Measurements from ENCODE around the gene ABTB2.
A peak's percentile ranks its signal among the peaks of the same experiment; 100 is the strongest.

The ABTB2 gene

DNA sequence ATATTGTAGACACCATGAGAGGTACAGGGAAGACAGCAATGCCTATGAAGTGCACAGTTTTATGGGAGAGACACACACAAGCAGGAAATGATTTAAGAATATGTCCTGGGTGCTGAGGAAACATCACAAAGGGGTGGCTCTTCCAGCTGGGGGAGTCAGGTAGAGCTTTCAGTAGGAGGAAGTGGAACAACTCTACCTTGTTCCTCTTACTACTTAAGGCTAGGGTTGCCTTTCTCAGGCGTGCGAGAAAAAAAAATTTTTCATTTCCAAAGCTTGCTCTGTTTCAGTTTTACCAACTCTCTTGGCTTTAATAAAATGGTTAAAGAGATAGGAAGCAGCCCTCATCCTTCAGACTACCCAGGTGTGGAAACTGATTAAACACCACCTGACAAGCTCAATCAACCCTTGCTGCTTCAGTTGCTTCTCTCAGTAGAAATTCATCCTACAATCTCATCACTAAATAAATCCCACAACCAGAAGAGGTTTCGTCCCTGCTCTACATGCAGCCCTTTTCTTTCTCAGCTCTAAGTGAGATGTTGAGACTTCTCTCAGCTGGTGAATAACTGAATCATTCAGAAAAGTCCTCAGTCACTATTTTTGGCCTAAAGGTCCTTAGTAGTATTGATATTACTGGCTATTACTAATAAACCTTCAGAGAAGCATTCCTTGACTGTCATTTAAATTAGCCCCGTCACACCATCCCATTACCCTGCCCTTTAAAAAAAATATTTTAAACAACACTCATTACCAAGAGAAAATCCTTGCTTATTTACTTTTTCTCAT, 5.9 kb downstream of the ABTB2 start:
- no peak overlapping the region for H3K27ac ChIP-seq
- POLR2A ChIA-PET (ENCODE audit: low non-redundant PET) = no interaction called here
- TF ChIP-seq CTCF (conservative IDR thresholded peaks at IDR 0.05; ENCODE audit: low read depth) = no peak
- no peak for DNase-seq (ENCODE audit: low spot score)
- CTCF ChIA-PET = no interaction called here

DNA sequence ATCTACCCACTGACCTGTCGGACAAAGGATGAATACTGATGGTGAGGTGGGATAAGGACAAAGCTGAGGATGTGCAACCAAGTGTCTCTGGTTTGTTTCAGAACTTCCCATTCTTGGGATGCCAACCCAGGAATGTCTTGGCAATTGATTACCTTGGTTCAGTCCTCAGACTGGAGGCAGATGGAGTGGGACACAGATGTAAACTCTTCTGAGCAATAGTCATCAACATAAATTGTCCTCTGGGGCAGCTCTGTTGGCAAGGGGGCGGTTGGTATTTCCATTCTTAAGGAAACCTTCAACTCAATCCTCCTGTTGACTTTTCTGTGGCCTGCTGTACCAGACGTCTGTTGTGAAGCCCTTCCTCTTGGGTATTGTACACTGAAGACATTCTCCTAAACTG, 6.8 kb downstream of the ABTB2 start:
- ChIA-PET CTCF (no interaction called here), POLR2A (ENCODE audit: low non-redundant PET) (no interaction called here)
- no peak for TF ChIP-seq CTCF (conservative IDR thresholded peaks at IDR 0.05; ENCODE audit: low read depth)
- no peak overlapping the region for H3K27ac ChIP-seq
- no peak for DNase-seq (ENCODE audit: low spot score)

DNA sequence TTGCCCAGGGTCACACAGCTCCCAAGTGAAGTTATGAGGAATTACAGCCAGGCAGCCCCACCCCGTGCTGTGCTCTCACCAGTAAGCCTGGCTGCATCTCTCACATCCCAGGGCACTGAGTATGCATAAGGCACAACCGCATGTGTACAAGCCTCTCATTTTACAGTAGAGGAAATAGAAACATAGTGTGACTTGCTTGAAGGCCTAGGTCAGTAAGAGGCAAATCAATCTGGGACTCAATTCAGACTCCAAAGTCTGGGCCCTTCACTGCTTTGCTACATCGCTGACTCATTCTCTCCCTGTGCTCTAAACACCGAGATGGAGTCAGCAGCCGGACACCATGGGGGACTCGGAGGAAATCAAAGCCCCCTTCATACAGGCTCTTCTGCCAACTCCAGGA, 7.9 kb downstream of the ABTB2 start:
- ChIA-PET CTCF (interaction anchor here (0.6 to 0.7 kb wide), 3 partner anchors 9 to 520 kb away, joined by 3 to 4 read pairs (median 3); no protein-coding TSS in a partner anchor), POLR2A (ENCODE audit: low non-redundant PET) (no interaction called here)
- no peak for TF ChIP-seq CTCF (conservative IDR thresholded peaks at IDR 0.05; ENCODE audit: low read depth)

GRCh38 chr11:34348919-34349318, 8.9 kb downstream of the ABTB2 start:
- DNase-seq (ENCODE audit: low spot score) = no peak
- ChIA-PET CTCF (no interaction called here), POLR2A (ENCODE audit: low non-redundant PET) (no interaction called here)
- no peak overlapping the region for H3K27ac ChIP-seq
- no peak for TF ChIP-seq CTCF (conservative IDR thresholded peaks at IDR 0.05; ENCODE audit: low read depth)

More for the DNA sequence above, 7.9 kb downstream of the ABTB2 start:
- DNase-seq (ENCODE audit: low spot score) = no peak
- H3K27ac ChIP-seq = no peak overlapping the region

- H3K27ac ChIP-seq = no peak overlapping the region
- no peak for DNase-seq (ENCODE audit: low spot score)
- ChIA-PET CTCF (interaction anchor here (0.6 to 0.9 kb wide), 2 partner anchors 9 to 490 kb away, joined by 3 read pairs; no protein-coding TSS in a partner anchor), POLR2A (ENCODE audit: low non-redundant PET) (no interaction called here)
- TF ChIP-seq CTCF (conservative IDR thresholded peaks at IDR 0.05; ENCODE audit: low read depth) = no peak
Observed at GRCh38 chr11:34348096-34348495, 9.7 kb downstream of the ABTB2 start.

DNA sequence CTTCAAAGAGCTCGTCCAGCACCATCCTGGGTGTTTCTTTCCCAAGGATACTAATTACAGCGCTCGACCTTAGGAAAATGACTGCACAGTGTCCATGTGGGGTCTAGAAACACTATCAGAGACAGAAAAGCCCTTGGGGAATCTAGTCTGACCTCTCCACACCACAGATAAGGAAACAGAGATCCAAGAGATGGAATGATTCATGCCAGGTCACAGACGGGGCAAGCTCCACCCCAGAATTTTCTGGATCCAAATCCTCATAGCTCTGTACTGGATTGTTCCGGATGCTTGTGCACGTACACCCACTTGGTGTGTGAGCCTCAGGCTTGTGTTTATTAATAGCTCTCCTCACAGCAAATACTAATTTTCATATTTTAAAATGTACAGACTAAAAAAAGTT, 11.3 kb downstream of the ABTB2 start:
- TF ChIP-seq CTCF (conservative IDR thresholded peaks at IDR 0.05; ENCODE audit: low read depth) = no peak
- H3K27ac ChIP-seq = peak overlapping the region; percentile 75
- CTCF ChIA-PET = interaction anchor here (2.9 kb wide), 1 partner anchor 172 kb away, joined by 18 read pairs; no protein-coding TSS in a partner anchor
- POLR2A ChIA-PET (ENCODE audit: low non-redundant PET) = no interaction called here
- peak; percentile 57 for DNase-seq (ENCODE audit: low spot score)
